Chondrocyte (in vitro differentiated cells): Measurements from ENCODE around the gene CACNG6. TPM values are rescaled to one million over a fixed set of nuclear protein-coding genes. Genes with fewer than 3 reads are reported as not detected.

Source experiments
- DNase-seq: peaks from one replicate; pipeline ENCODE4 v3.0.0; 2021; ENCODE audit warnings: mixed read lengths, low spot score
- H3K27ac Mint-ChIP-seq: one replicate; pipeline ENCODE4 v1.8.0; 2021; ENCODE audit warnings: mild to moderate bottlenecking, moderate library complexity, mixed read lengths; ENCODE audit not compliant: unreplicated experiment
- H3K27me3 Mint-ChIP-seq: 2 replicates; pipeline ENCODE4 v1.8.0; 2021; ENCODE audit warnings: low read depth, mixed read lengths
- H3K36me3 Mint-ChIP-seq: 2 replicates; pipeline ENCODE4 v1.8.0; 2021; ENCODE audit warnings: low read depth, mixed read lengths
- H3K4me1 Mint-ChIP-seq: 2 replicates; pipeline ENCODE4 v1.8.0; 2021; ENCODE audit warnings: low read depth, mild to moderate bottlenecking, mixed read lengths
- H3K4me3 Mint-ChIP-seq: one replicate; pipeline ENCODE4 v1.8.0; 2021; ENCODE audit warnings: mild to moderate bottlenecking, moderate library complexity, mixed read lengths; ENCODE audit not compliant: unreplicated experiment
- H3K9me3 Mint-ChIP-seq: 2 replicates; pipeline ENCODE4 v1.8.0; 2021; ENCODE audit warnings: low read depth, mixed read lengths
- total RNA-seq: library from RNA; stranded (reverse); gene quantifications from 3 replicates; pipeline ENCODE4 v1.2.1, GENCODE V29; 2021
- TF ChIP-seq, protein P1 (sequence below): fragments of 200-600 bp; sonication (generic); IDR thresholded peaks from 2 replicates; pipeline ENCODE4 v1.5.0; 2021; ENCODE audit warnings: antibody characterized with exemption, mild to moderate bottlenecking, moderate library complexity

CACNG6 gene
- total RNA-seq, 1 donor from 2014 or later, result not detected

DNA sequence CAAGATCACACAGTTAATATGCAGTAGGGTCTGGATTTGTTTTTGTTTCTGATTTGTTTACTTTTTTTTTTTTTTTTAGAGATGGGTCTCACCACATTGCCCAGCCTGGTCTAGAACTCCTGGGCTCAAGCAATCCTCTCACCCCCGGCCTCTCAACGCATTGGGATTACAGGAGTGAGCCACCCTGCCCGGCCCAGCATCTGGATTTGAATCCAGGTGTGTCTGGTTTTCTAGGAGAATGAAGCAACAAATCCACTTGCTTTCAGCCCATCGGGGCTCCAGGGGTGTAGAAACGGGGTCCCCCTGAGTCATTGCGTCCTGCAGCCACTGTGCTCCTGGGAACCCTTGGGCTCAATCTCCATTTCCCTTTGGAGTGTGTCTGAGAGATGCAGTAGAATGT is 22.1 kb upstream of the CACNG6 start:
- H3K4me3 Mint-ChIP-seq, result no peak overlapping the region
- H3K4me1 Mint-ChIP-seq, result no peaks in the 10 kb centered on the region
- DNase-seq, result no peak
- H3K36me3 Mint-ChIP-seq, result peaks cover 3% of the 10 kb centered on the region
- H3K9me3 Mint-ChIP-seq, result no peaks in the 10 kb centered on the region
- TF ChIP-seq, protein P1, sequence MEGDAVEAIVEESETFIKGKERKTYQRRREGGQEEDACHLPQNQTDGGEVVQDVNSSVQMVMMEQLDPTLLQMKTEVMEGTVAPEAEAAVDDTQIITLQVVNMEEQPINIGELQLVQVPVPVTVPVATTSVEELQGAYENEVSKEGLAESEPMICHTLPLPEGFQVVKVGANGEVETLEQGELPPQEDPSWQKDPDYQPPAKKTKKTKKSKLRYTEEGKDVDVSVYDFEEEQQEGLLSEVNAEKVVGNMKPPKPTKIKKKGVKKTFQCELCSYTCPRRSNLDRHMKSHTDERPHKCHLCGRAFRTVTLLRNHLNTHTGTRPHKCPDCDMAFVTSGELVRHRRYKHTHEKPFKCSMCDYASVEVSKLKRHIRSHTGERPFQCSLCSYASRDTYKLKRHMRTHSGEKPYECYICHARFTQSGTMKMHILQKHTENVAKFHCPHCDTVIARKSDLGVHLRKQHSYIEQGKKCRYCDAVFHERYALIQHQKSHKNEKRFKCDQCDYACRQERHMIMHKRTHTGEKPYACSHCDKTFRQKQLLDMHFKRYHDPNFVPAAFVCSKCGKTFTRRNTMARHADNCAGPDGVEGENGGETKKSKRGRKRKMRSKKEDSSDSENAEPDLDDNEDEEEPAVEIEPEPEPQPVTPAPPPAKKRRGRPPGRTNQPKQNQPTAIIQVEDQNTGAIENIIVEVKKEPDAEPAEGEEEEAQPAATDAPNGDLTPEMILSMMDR, result no peak
- no peak overlapping the region for H3K27ac Mint-ChIP-seq
- H3K27me3 Mint-ChIP-seq, result peaks cover 19% of the 10 kb centered on the region

DNA sequence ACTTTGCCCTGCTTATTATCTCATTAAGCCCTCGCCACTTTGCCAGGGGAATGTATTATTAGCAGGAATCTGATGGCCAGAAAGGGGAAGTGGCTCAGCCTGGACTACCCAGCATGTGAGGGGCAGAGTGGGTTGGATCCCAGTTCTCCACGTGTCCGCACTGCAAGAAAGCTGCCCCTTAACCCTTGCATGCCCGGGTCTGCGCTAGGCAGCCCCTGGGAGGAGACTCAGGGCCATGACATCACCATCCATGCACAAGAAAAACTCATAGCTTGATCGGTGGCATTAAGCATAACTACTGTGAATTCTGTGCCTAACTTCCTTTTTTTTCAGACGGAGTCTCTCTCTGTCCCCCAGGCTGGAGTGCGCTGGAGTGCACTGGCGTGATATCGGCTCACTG is 19.8 kb upstream of the CACNG6 start:
- peaks cover 4% of the 10 kb centered on the region for H3K27me3 Mint-ChIP-seq
- H3K36me3 Mint-ChIP-seq, result no peaks in the 10 kb centered on the region
- H3K4me1 Mint-ChIP-seq, result no peaks in the 10 kb centered on the region
- no peak for DNase-seq
- TF ChIP-seq, protein P1, result no peak
- H3K27ac Mint-ChIP-seq, result no peak overlapping the region
- H3K4me3 Mint-ChIP-seq, result no peak overlapping the region
- no peaks in the 10 kb centered on the region for H3K9me3 Mint-ChIP-seq

DNA sequence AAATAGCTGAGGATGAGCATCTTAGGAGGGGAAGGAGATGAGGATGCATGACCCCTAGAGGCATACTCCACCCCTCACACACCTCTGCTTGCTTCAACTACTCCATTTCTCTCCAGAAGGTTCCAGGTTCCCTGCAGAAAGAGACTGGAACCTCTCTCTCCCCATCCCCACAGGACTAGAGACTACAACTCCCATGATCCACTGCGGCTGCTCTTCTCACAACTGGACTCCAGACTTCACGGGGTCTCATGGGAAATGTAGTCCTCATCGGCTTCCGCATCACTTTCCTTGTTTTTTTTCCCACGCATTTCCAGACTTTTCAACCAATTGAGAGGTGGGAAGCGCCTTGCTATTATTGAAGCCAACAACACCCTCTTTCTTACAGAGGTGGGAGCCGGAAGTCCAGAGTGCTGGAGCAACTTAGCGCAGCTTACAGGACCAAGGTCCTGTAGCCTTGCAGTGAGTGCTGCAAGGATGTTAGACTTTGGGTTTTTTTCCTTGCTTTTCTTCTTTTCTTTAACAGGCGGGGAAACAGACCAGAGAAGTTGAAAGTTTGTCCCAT is 13.9 kb upstream of the CACNG6 start:
- H3K27ac Mint-ChIP-seq, result no peak overlapping the region
- peaks cover 38% of the 10 kb centered on the region for H3K27me3 Mint-ChIP-seq
- peak overlapping the region; percentile 75 for H3K4me3 Mint-ChIP-seq
- peaks cover 7% of the 10 kb centered on the region for H3K36me3 Mint-ChIP-seq
- no peak for DNase-seq
- TF ChIP-seq, protein P1, result no peak
- H3K9me3 Mint-ChIP-seq, result no peaks in the 10 kb centered on the region
- peaks cover 19% of the 10 kb centered on the region for H3K4me1 Mint-ChIP-seq

DNA sequence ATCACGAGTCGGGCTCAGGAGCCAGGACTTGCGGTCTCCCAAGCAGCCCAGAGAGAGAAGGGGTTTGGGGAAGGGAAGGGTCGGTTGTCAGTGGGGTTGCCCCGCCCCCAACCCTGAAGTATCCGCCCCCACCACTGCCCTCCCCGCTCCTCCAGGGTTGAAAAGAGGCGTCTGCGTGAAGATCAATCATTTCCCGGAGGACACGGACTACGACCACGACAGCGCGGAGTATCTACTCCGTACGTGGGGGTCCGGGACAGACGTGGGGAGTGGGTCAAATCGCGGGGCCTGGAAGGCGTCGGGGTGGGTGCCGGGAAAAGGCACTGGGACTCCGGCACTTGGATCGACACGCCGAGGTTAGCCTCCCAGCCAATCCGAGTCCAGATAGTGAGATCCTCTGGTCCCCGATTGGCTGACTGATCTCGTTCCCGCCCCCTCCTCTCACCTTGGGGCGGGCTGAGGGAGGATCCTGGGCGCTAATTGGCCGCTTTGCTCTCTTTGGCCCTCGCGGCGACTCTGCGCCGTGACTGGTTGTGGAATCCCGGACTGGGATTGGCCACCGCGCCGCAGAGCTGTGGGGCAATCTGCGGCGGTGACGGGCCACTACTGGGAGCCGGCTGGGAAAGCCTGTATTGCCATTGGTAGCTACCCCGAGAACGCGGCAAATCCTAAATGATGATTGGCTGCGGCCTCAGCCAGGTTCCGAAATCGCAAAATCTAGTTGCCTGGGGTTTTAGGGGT is 13.3 kb upstream of the CACNG6 start:
- peak overlapping the region; percentile 75 for H3K4me3 Mint-ChIP-seq
- H3K9me3 Mint-ChIP-seq, result no peaks in the 10 kb centered on the region
- H3K36me3 Mint-ChIP-seq, result peaks cover 7% of the 10 kb centered on the region
- H3K27me3 Mint-ChIP-seq, result peaks cover 38% of the 10 kb centered on the region
- TF ChIP-seq, protein P1, result no peak
- peaks cover 19% of the 10 kb centered on the region for H3K4me1 Mint-ChIP-seq
- peak overlapping the region; percentile 27 for H3K27ac Mint-ChIP-seq
- peak; percentile 72 for DNase-seq

DNA sequence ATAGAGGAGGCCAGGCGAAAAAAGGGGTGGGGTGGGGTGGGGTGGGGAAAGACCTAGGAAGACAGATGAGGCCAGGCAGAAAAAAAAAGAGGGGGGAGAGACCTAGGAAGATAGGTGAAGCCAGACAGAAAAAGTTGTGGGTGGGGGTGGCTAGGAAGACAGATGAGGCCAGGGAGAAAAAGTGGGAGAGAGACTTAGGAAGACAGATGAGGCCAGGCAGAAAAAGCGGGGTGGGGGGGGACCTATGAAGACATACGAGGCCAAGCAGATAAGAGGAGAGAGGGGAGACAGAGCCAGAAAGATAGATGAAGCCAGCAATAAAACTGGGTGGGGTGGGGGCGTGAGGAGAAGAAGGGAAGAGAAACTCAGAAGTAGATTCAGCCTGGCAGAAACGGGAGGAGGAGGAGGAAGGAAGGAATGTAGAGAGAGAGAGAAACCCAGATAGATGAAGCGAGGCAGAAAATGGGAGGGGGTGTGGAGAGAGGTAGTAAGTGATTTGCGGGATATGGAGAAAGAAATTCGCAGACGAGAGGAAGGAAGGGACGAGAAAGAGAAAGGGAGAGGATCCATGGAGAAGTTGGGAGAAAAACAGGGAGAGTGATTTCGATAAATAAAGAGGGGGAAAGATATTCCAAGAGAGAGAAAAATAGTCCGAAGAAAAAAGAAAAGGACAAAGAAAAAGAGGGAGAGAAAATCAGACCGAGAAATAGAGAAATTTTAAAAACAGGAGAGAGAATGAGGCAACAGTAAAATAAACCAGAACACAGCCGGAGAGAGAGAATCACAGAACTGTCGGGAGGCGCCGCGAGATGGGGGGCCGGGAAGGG is 12.2 kb upstream of the CACNG6 start:
- H3K9me3 Mint-ChIP-seq, result no peaks in the 10 kb centered on the region
- peaks cover 38% of the 10 kb centered on the region for H3K27me3 Mint-ChIP-seq
- peaks cover 7% of the 10 kb centered on the region for H3K36me3 Mint-ChIP-seq
- TF ChIP-seq, protein P1, result no peak
- H3K4me1 Mint-ChIP-seq, result peaks cover 19% of the 10 kb centered on the region
- no peak overlapping the region for H3K27ac Mint-ChIP-seq
- DNase-seq, result no peak
- peak overlapping the region; percentile 26 for H3K4me3 Mint-ChIP-seq
